CD14-positive monocyte (primary cell): ENCODE data around the gene ARHGEF6. TPM values are rescaled to one million over a fixed set of nuclear protein-coding genes. Genes with fewer than 3 reads are reported as not detected.

Source experiments
- DNase-seq, 3 donors: peaks; one replicate each; pipeline ENCODE4 v3.0.0-alpha.2; 2011 to 2022
- H2AFZ ChIP-seq: 2 replicates; pipeline ENCODE4 v1.6.0; 2012; ENCODE audit warnings: mild to moderate bottlenecking, low read depth, low read length, inconsistent platforms; ENCODE audit not compliant: insufficient read depth, poor library complexity, severe bottlenecking
- H3K27ac ChIP-seq, 2 donors: 1 replicate in 1 of 2; 2 replicates in 1 of 2; pipeline ENCODE4 v1.5.1; 2012 to 2013; ENCODE audit warnings: low read length in 2 of 2, control low read depth in 1 of 2, inconsistent platforms in 1 of 2, low read depth in 1 of 2, mild to moderate bottlenecking in 1 of 2
- H3K27me3 ChIP-seq, 2 donors: one replicate each; pipeline versions ENCODE4 v1.6.0 to v1.6.1; 2011 to 2013; ENCODE audit warnings: low read length in 2 of 2; ENCODE audit not compliant: control insufficient read depth in 2 of 2, insufficient read depth in 2 of 2
- H3K36me3 ChIP-seq, 2 donors: replicated peaks in 1 of 2; 1 replicate in 1 of 2; 2 replicates in 1 of 2; pipeline versions ENCODE4 v1.5.1 to v1.6.1; 2012 to 2013; ENCODE audit warnings: low read length in 2 of 2, control low read depth in 1 of 2, inconsistent platforms in 1 of 2, mild to moderate bottlenecking in 1 of 2; ENCODE audit not compliant: insufficient read depth in 2 of 2, control insufficient read depth in 1 of 2
- H3K4me1 ChIP-seq, 2 donors: 1 replicate in 1 of 2; 2 replicates in 1 of 2; pipeline versions ENCODE4 v1.5.1 to v1.6.1; 2012 to 2013; ENCODE audit warnings: low read length in 2 of 2, control low read depth in 1 of 2, inconsistent platforms in 1 of 2, mild to moderate bottlenecking in 1 of 2, moderate library complexity in 1 of 2; ENCODE audit not compliant: insufficient read depth in 2 of 2, control insufficient read depth in 1 of 2
- H3K4me2 ChIP-seq: replicated peaks from 2 replicates; pipeline ENCODE3; 2012; ENCODE audit warnings: low read length, moderate library complexity, mild to moderate bottlenecking; ENCODE audit not compliant: poor library complexity, severe bottlenecking; ENCODE audit errors: extremely low read depth
- H3K4me3 ChIP-seq, 3 experiments: fragments of 200-600 bp in 1 of 3; sonication (generic) in 1 of 3; replicated peaks in 1 of 3; 1 replicate in 2 of 3; 2 replicates in 1 of 3; pipeline ENCODE4 v1.5.1; 2011 to 2013; ENCODE audit warnings: low read length in 3 of 3, mild to moderate bottlenecking in 3 of 3, control low read depth in 2 of 3, low read depth in 2 of 3, inconsistent platforms in 1 of 3, moderate library complexity in 1 of 3
- H3K79me2 ChIP-seq: 2 replicates; pipeline ENCODE4 v1.6.0; 2012; ENCODE audit warnings: mild to moderate bottlenecking, control low read depth, inconsistent platforms, low read length, moderate library complexity; ENCODE audit not compliant: insufficient read depth
- H3K9ac ChIP-seq: 2 replicates; pipeline ENCODE4 v1.6.0; 2017; ENCODE audit warnings: low read length, mild to moderate bottlenecking; ENCODE audit not compliant: insufficient read depth, poor library complexity, severe bottlenecking
- H3K9me3 ChIP-seq, 2 donors: replicated peaks in 1 of 2; 1 replicate in 1 of 2; 2 replicates in 1 of 2; pipeline versions ENCODE4 v1.5.1 to v1.6.1; 2012 to 2013; ENCODE audit warnings: low read length in 2 of 2, control low read depth in 1 of 2; ENCODE audit not compliant: control insufficient read depth in 1 of 2, insufficient read depth in 1 of 2
- H4K20me1 ChIP-seq: 2 replicates; pipeline ENCODE4 v1.6.0; 2012; ENCODE audit warnings: mild to moderate bottlenecking, low read length, control low read depth, moderate library complexity; ENCODE audit not compliant: insufficient read depth
- H3K27ac Mint-ChIP-seq, 7 donors: one replicate each; pipeline ENCODE4 v1.8.0; 2020; ENCODE audit warnings: mild to moderate bottlenecking in 7 of 7, mixed read lengths in 7 of 7, moderate library complexity in 6 of 7, inconsistent platforms in 2 of 7
- H3K27me3 Mint-ChIP-seq, 3 donors: one replicate each; pipeline ENCODE4 v1.8.0; 2021 to 2022; ENCODE audit warnings: low read depth in 3 of 3, mild to moderate bottlenecking in 3 of 3, mixed read lengths in 3 of 3, moderate library complexity in 3 of 3, inconsistent platforms in 1 of 3
- H3K36me3 Mint-ChIP-seq, 2 donors: one replicate each; pipeline ENCODE4 v1.8.0; 2020; ENCODE audit warnings: mixed read lengths in 2 of 2, inconsistent platforms in 1 of 2, mild to moderate bottlenecking in 1 of 2
- H3K4me1 Mint-ChIP-seq: one replicate; pipeline ENCODE4 v1.8.0; 2020; ENCODE audit warnings: mild to moderate bottlenecking, mixed read lengths
- H3K4me3 Mint-ChIP-seq, 2 donors: one replicate each; pipeline ENCODE4 v1.8.0; 2020; ENCODE audit warnings: mild to moderate bottlenecking in 2 of 2, mixed read lengths in 2 of 2, moderate library complexity in 1 of 2
- H3K9me3 Mint-ChIP-seq, 7 donors: one replicate each; pipeline ENCODE4 v1.8.0; 2020 to 2022; ENCODE audit warnings: mixed read lengths in 7 of 7, mild to moderate bottlenecking in 6 of 7, moderate library complexity in 6 of 7, inconsistent platforms in 2 of 7
- CTCF ChIP-seq: fragments of 200-600 bp; IDR thresholded peaks from one replicate; pipeline ENCODE4 v1.8.0; 2022; ENCODE audit warnings: antibody characterized with exemption, mild to moderate bottlenecking
- WGBS: methylation state at CpG from one replicate; pipeline ENCODE4 v1.1.5; 2013; ENCODE audit warnings: missing lambda C conversion rate; ENCODE audit not compliant: insufficient coverage; 5-methylcytosine and 5-hydroxymethylcytosine counted together
- intact Hi-C, 2 donors: fragments of 100-400 bp; cut with micrococcal nuclease; formaldehyde crosslinking; loops; one replicate each; pipeline versions ENCODE4 v1.15.0 to v1.15.1; 2023
- polyA plus RNA-seq, 3 donors: library from polyadenylated mRNA; depleted of rRNA in 1 of 3; unstranded in 2 of 3; stranded (reverse) in 1 of 3; fragments of 300-500 nt in 2 of 3; fragments of >200 nt in 1 of 3; fragmentation: Illumina TruSeq in 2 of 3; gene quantifications; 1 replicate in 2 of 3; 2 replicates in 1 of 3; pipeline ENCODE4 v1.2.3, GENCODE V29; 2012 to 2021

ARHGEF6 gene
- polyA plus RNA-seq, 3 donors: 51.4 to 79.2 (median 57.0) TPM

- Histone ChIP-seq H3K27ac (peak overlapping the region in 1 of 2 donors; percentile 27), H3K4me3 (no peak overlapping the region), H2AFZ (no peak overlapping the region), H3K4me1 (peaks cover 32% of the 10 kb centered on the region in 2 donors), H3K27me3 (no peaks in the 10 kb centered on the region), H3K9ac (no peak overlapping the region), H3K9me3 (no peaks in the 10 kb centered on the region), H4K20me1 (no peaks in the 10 kb centered on the region), H3K36me3 (no peaks in the 10 kb centered on the region), H3K79me2 (peaks cover 89% of the 10 kb centered on the region), H3K4me2 (no peak overlapping the region)
- intact Hi-C loops: loop anchor here in 1 of 2 donors (10.0 kb wide), 1 partner anchor 92 kb away; no protein-coding TSS in a partner anchor
- Mint-ChIP-seq H3K27me3 (peaks cover 0 to 4% (median 0%) of the 10 kb centered on the region in 3 donors), H3K9me3 (peaks cover 0 to 3% (median 0%) of the 10 kb centered on the region in 7 donors), H3K36me3 (peaks cover 9 to 11% of the 10 kb centered on the region in 2 donors), H3K4me3 (no peak overlapping the region), H3K4me1 (peaks cover 27% of the 10 kb centered on the region), H3K27ac (peak overlapping the region in 2 of 7 donors; percentile 3 to 30)
- DNase-seq: no peak
- no peak for TF ChIP-seq CTCF
- WGBS: no CpG with 5 or more reads among the region's 2 CpGs
Measured at GRCh38 chrX:136762820-136763452, 17.8 kb downstream of the ARHGEF6 start.

DNA sequence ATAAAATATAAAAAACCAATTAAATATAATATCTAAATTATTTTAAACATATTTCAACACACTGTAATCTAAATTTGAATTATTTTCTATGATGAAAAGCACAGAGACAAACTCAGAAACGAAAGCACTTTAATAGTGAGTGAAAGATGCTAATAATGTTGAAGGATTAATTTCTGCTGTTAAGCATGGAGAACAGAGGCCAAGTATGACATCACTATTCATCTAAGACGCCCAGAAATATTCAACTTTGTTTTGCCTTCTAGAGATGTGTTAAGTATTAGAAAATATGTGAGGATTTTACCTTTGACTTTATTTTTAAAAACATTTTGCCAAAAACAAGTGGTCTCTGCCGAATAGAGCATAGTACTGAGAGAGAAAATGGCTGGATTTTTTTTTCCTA is 19.3 kb downstream of the ARHGEF6 start:
- Histone ChIP-seq H3K9me3 (no peaks in the 10 kb centered on the region), H2AFZ (no peak overlapping the region), H3K27ac (no peak overlapping the region), H3K79me2 (peaks cover 94% of the 10 kb centered on the region), H3K4me3 (no peak overlapping the region), H3K36me3 (no peaks in the 10 kb centered on the region), H3K4me1 (peaks cover 25 to 27% of the 10 kb centered on the region in 2 donors), H4K20me1 (no peaks in the 10 kb centered on the region), H3K9ac (no peak overlapping the region), H3K4me2 (no peak overlapping the region), H3K27me3 (no peaks in the 10 kb centered on the region)
- no peak overlapping the region for H3K27ac Mint-ChIP-seq
- H3K36me3 Mint-ChIP-seq: peaks cover 9 to 11% of the 10 kb centered on the region in 2 donors
- H3K9me3 Mint-ChIP-seq: peaks cover 0 to 3% (median 0%) of the 10 kb centered on the region in 7 donors
- WGBS: no CpG with 5 or more reads among the region's 3 CpGs
- H3K4me3 Mint-ChIP-seq: no peak overlapping the region
- no peak for DNase-seq
- peaks cover 0 to 3% (median 0%) of the 10 kb centered on the region in 3 donors for H3K27me3 Mint-ChIP-seq
- intact Hi-C loops: loop anchor here in 1 of 2 donors (10.0 kb wide), 1 partner anchor 93 kb away; no protein-coding TSS in a partner anchor
- peaks cover 23% of the 10 kb centered on the region for H3K4me1 Mint-ChIP-seq
- no peak for TF ChIP-seq CTCF
